ENCODE results near the gene HSPG2. TPM values are rescaled to one million over a fixed set of nuclear protein-coding genes. Genes with fewer than 3 reads are reported as not detected.

Gene HSPG2
- total and polyA plus RNA-seq, 11 donors, result 164 to 608 (median 304) TPM

DNA sequence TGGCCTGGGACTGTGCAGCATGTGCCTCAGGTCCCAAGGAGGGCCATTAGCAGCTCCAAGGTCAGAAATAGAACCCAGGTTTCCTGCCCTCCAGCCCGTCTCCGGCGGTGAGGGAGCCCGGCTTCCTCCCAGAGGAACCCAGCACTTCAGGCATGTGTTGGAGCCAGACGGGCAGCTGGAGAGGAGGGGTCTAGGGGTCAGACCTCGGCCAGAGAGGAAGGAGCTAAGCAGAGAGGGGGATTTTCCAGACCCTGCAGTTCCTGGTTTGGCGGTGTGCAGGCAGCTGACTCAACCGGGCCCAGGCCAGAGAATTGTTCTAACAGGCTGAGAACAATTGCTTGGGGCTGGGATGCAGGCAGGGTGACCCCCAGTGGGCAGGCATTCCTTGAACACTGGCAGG is 37.1 kb downstream of the HSPG2 start:
- Histone ChIP-seq H3K27me3 (no peaks in the 10 kb centered on the region), H3K9me3 (no peaks in the 10 kb centered on the region), H3K4me1 (peaks cover 37 to 100% (median 99%) of the 10 kb centered on the region in 12 donors), H3K27ac (peak overlapping the region; percentile 67 to 98 (median 90)), H3K36me3 (peaks cover 0 to 33% (median 10%) of the 10 kb centered on the region in 9 donors), H3K4me3 (no peak overlapping the region)
- WGBS, 4 donors, result 11 to 48% (median 31%) methylated on average over 8 of the region's 8 CpGs
- TF ChIP-seq POLR2A (IDR thresholded peaks at IDR 0.05), result no peak
- TF ChIP-seq, protein P1, sequence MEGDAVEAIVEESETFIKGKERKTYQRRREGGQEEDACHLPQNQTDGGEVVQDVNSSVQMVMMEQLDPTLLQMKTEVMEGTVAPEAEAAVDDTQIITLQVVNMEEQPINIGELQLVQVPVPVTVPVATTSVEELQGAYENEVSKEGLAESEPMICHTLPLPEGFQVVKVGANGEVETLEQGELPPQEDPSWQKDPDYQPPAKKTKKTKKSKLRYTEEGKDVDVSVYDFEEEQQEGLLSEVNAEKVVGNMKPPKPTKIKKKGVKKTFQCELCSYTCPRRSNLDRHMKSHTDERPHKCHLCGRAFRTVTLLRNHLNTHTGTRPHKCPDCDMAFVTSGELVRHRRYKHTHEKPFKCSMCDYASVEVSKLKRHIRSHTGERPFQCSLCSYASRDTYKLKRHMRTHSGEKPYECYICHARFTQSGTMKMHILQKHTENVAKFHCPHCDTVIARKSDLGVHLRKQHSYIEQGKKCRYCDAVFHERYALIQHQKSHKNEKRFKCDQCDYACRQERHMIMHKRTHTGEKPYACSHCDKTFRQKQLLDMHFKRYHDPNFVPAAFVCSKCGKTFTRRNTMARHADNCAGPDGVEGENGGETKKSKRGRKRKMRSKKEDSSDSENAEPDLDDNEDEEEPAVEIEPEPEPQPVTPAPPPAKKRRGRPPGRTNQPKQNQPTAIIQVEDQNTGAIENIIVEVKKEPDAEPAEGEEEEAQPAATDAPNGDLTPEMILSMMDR (IDR thresholded peaks at IDR 0.05), result peak in 2 of 12 donors; percentile 13 to 18
- DNase-seq (peak in 4 of 5 donors; percentile 62 to 78 (median 72)), ATAC-seq (peak in 2 of 4 donors; percentile 3 to 29)
- intact Hi-C loops (cut with DNase I), result loop anchor here (2.0 to 5.0 kb wide), 5 partner anchors 37 to 63 kb away; partner anchors contain the start of gene HSPG2 (in 9 of the 10)

DNA sequence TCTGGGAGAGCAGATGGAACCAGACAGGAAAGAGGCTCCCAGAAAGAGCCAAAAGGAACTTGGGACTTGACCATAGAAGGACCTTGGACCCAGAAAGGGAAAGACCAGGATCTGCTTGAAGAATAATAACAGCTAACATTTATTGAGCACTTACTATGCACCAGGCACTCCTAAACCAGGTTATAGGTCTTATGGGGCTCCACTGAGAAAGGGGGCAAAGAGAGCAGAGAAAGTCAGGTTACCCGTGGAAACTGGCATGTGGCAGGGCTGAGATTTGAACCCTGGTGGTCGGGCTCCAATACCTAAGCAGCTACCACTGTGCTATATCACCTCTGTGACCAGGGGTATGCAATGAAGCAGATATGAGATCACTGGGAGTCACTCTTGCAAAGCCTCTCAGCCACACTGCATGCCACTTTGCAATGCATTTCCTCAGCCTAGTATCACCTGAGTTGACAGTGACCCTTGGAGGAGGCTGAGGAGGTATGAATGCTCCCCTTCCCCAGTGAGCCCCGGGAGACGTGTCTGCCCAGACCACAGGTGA is 37.8 kb downstream of the HSPG2 start:
- peaks cover 34 to 100% (median 100%) of the 10 kb centered on the region in 12 donors for H3K4me1 ChIP-seq
- 58 to 69% (median 63%) methylated on average over 4 of the region's 4 CpGs for WGBS, 4 donors
- TF ChIP-seq POLR2A (IDR thresholded peaks at IDR 0.05), result no peak
- TF ChIP-seq, protein P1 (IDR thresholded peaks at IDR 0.05), result no peak
- no peak for ATAC-seq
- peak overlapping the region; percentile 67 to 98 (median 90) for H3K27ac ChIP-seq
- peaks cover 0 to 39% (median 17%) of the 10 kb centered on the region in 9 donors for H3K36me3 ChIP-seq
- intact Hi-C loops (cut with DNase I), result loop anchor here (2.0 to 5.0 kb wide), 5 partner anchors 37 to 63 kb away; partner anchors contain the start of gene HSPG2 (in 6 of the 10)
- no peaks in the 10 kb centered on the region for H3K27me3 ChIP-seq
- H3K9me3 ChIP-seq, result no peaks in the 10 kb centered on the region
- no peak for DNase-seq
- no peak overlapping the region for H3K4me3 ChIP-seq

- Histone ChIP-seq H3K27me3 (no peaks in the 10 kb centered on the region), H3K36me3 (peaks cover 0 to 47% (median 20%) of the 10 kb centered on the region in 9 donors), H3K4me3 (no peak overlapping the region), H3K9me3 (no peaks in the 10 kb centered on the region), H3K4me1 (peaks cover 30 to 100% (median 99%) of the 10 kb centered on the region in 12 donors), H3K27ac (peak overlapping the region; percentile 62 to 98 (median 90))
- 39 to 64% (median 50%) methylated on average over 15 to 16 of the region's 16 CpGs for WGBS, 4 donors
- peak in 2 of 4 donors; percentile 3 to 4 for ATAC-seq
- intact Hi-C loops (cut with DNase I), result loop anchor here (2.0 to 5.0 kb wide), 5 partner anchors 38 to 64 kb away; partner anchors contain the start of gene HSPG2 (in 6 of the 10)
- peak in 3 of 5 donors; percentile 56 to 65 (median 63) for DNase-seq
- TF ChIP-seq, protein P1 (IDR thresholded peaks at IDR 0.05), result peak in 1 of 12 donors; percentile 4
- no peak for TF ChIP-seq POLR2A (IDR thresholded peaks at IDR 0.05)
Measured at GRCh38 chr1:21898326-21899200, 38.5 kb downstream of the HSPG2 start.
